Measurements from ENCODE around the gene CCNF. TPM values are rescaled to one million over a fixed set of nuclear protein-coding genes. Genes with fewer than 3 reads are reported as not detected.

Gene CCNF
- total and polyA plus RNA-seq, 9 of the 15 experiments (the other 6 are each of a cell fraction or from before 2014, with no cell fraction given) = 4.1 to 70.1 (median 29.5) TPM

DNA sequence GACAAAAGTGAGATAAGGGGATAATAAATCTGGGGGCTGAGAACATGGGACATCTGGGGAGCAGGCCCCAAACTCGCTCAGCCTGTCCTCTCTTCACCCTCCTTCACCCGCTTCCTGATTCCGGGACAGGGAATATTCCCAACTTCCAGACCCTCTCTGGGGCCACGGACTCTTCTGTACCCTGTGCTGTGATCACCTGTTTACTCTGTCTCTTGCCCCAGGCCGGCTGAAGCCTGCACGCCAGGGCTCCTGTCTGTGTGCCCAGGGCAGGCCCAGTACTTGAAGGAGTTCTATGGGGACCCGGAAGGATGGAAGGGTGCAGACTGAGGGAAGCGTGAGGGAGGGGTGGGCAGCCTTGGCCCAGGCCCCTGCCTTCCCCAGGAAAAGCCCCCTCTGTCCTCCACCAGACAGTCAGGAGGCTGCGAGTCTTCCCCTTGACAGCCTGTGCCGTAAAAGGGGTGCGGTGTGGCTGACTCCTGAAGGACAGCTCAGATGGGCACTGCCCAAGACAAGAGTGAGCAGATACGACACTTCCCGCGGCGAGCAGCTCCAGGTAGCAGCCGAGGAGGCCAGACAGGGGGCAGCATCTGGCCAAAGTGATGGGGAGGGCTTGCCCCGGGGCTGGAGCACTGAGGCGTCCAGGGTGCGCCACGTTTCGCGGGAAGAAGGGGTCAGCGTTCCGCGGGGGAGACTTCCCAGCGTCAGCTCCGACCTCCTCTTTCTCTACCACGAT is 1.0 kb upstream of the CCNF start (continued):
- TF ChIP-seq, protein P1, sequence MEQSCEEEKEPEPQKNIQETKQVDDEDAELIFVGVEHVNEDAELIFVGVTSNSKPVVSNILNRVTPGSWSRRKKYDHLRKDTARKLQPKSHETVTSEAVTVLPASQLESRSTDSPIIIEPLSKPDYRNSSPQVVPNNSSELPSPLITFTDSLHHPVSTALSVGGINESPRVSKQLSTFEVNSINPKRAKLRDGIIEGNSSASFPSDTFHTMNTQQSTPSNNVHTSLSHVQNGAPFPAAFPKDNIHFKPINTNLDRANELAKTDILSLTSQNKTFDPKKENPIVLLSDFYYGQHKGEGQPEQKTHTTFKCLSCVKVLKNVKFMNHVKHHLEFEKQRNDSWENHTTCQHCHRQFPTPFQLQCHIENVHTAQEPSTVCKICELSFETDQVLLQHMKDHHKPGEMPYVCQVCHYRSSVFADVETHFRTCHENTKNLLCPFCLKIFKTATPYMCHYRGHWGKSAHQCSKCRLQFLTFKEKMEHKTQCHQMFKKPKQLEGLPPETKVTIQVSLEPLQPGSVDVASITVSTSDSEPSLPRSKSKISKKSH (CRISPR knock-in tag; IDR thresholded peaks at IDR 0.05) = no peak
- TF ChIP-seq, protein P2, sequence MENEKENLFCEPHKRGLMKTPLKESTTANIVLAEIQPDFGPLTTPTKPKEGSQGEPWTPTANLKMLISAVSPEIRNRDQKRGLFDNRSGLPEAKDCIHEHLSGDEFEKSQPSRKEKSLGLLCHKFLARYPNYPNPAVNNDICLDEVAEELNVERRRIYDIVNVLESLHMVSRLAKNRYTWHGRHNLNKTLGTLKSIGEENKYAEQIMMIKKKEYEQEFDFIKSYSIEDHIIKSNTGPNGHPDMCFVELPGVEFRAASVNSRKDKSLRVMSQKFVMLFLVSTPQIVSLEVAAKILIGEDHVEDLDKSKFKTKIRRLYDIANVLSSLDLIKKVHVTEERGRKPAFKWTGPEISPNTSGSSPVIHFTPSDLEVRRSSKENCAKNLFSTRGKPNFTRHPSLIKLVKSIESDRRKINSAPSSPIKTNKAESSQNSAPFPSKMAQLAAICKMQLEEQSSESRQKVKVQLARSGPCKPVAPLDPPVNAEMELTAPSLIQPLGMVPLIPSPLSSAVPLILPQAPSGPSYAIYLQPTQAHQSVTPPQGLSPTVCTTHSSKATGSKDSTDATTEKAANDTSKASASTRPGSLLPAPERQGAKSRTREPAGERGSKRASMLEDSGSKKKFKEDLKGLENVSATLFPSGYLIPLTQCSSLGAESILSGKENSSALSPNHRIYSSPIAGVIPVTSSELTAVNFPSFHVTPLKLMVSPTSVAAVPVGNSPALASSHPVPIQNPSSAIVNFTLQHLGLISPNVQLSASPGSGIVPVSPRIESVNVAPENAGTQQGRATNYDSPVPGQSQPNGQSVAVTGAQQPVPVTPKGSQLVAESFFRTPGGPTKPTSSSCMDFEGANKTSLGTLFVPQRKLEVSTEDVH (IDR thresholded peaks at IDR 0.05; ENCODE audit: low read depth, partially characterized antibody) = peak; percentile 78
- TF ChIP-seq JUN (IDR thresholded peaks at IDR 0.05; ENCODE audit: borderline replicate concordance, low read depth, low read length) = no peak; the same call in 1 of the 2 replicates
- TF ChIP-seq JUN (CRISPR knock-in tag; IDR thresholded peaks at IDR 0.05; ENCODE audit: borderline replicate concordance) = 0 out of 2 replicates have a peak, but pooled peaks have one; percentile 95
- peak; percentile 25; the same call in 1 of the 2 replicates for TF ChIP-seq CREB1 (IDR thresholded peaks at IDR 0.05)
- no peak; the same call in none of the 2 replicates for TF ChIP-seq CREB1 (CRISPR knock-in tag; IDR thresholded peaks at IDR 0.05)
- TF ChIP-seq, protein P3, sequence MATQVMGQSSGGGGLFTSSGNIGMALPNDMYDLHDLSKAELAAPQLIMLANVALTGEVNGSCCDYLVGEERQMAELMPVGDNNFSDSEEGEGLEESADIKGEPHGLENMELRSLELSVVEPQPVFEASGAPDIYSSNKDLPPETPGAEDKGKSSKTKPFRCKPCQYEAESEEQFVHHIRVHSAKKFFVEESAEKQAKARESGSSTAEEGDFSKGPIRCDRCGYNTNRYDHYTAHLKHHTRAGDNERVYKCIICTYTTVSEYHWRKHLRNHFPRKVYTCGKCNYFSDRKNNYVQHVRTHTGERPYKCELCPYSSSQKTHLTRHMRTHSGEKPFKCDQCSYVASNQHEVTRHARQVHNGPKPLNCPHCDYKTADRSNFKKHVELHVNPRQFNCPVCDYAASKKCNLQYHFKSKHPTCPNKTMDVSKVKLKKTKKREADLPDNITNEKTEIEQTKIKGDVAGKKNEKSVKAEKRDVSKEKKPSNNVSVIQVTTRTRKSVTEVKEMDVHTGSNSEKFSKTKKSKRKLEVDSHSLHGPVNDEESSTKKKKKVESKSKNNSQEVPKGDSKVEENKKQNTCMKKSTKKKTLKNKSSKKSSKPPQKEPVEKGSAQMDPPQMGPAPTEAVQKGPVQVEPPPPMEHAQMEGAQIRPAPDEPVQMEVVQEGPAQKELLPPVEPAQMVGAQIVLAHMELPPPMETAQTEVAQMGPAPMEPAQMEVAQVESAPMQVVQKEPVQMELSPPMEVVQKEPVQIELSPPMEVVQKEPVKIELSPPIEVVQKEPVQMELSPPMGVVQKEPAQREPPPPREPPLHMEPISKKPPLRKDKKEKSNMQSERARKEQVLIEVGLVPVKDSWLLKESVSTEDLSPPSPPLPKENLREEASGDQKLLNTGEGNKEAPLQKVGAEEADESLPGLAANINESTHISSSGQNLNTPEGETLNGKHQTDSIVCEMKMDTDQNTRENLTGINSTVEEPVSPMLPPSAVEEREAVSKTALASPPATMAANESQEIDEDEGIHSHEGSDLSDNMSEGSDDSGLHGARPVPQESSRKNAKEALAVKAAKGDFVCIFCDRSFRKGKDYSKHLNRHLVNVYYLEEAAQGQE (IDR thresholded peaks at IDR 0.05; ENCODE audit: borderline replicate concordance) = peak; percentile 47; the same call in 1 of the 2 replicates
- TF ChIP-seq, protein P3 (CRISPR knock-in tag; IDR thresholded peaks at IDR 0.05; ENCODE audit: low read depth) = no peak
- TF ChIP-seq RB1 (IDR thresholded peaks at IDR 0.05; ENCODE audit: low read depth) = peak; percentile 74; the same call in 1 of the 2 replicates
- TF ChIP-seq POLR2G (IDR thresholded peaks at IDR 0.05; ENCODE audit: low read depth, low read length) = 0 out of 2 replicates have a peak, but pooled peaks have one; percentile 77
- TF ChIP-seq ETV5 (CRISPR knock-in tag; IDR thresholded peaks at IDR 0.05; ENCODE audit: low read depth) = peak; percentile 42; the same call in 1 of the 2 replicates
- TF ChIP-seq ARID1B (IDR thresholded peaks at IDR 0.05) = peak; percentile 47; the same call in 1 of the 2 replicates
- TF ChIP-seq MAZ (CRISPR knock-in tag; conservative IDR thresholded peaks at IDR 0.05 in 1 of 2, IDR thresholded peaks at IDR 0.05 in 1 of 2) = peak; percentile 65 to 81; a peak in 3 of 4 replicates
- TF ChIP-seq ZNF830 (CRISPR knock-in tag; IDR thresholded peaks at IDR 0.05) = no peak
- TF ChIP-seq CTBP1 (IDR thresholded peaks at IDR 0.05; ENCODE audit: borderline replicate concordance) = peak; percentile 92

Measured in K562 (cell line).